NB4 (cell line): ENCODE results near the gene PAPPA2.

Source experiments
- DNase-seq: peaks from one replicate; pipeline ENCODE4 v3.0.0; 2010; ENCODE audit warnings: low read depth
- H3K4me3 ChIP-seq: one replicate; pipeline ENCODE4 v1.5.1; 2011; ENCODE audit warnings: mild to moderate bottlenecking, low read depth, low read length, moderate library complexity
- CTCF ChIP-seq: IDR thresholded peaks from one replicate; pipeline ENCODE4 v1.5.1; 2012; ENCODE audit warnings: low read depth, low read length
- MAX ChIP-seq: IDR thresholded peaks from 2 replicates; pipeline ENCODE4 v1.6.1; 2011; ENCODE audit warnings: low read depth, low read length
- MYC ChIP-seq: IDR thresholded peaks from 2 replicates; pipeline ENCODE4 v1.6.1; 2011; ENCODE audit warnings: low read depth, low read length
- POLR2A ChIP-seq: IDR thresholded peaks from 2 replicates; pipeline ENCODE4 v1.6.1; 2011; ENCODE audit warnings: mild to moderate bottlenecking; ENCODE audit not compliant: insufficient read length; ENCODE audit errors: extremely low read depth

The PAPPA2 gene

DNA sequence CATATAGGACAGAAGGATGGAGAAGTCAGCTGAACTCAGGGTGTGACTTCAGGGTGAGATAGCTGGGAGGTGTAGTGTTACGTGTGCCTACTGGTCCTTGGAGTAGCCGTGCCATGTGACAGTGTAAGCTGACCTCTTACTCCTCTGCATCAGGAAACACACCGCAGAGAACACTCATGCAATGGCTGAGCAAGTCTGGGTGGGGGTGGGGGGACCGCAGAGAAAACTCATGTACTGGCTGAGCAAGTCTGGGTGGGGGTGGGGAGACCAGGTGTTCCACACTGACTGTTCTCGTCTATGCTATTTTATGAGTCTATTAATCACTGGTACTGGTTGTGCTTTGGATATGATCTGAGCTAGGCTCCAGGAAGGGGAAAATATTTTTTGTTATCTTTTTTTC lies 233.1 kb downstream of the PAPPA2 start:
- no peak for DNase-seq
- TF ChIP-seq POLR2A, result no peak
- TF ChIP-seq CTCF, result no peak
- no peak for TF ChIP-seq MAX
- no peak for TF ChIP-seq MYC
- no peak overlapping the region for H3K4me3 ChIP-seq

DNA sequence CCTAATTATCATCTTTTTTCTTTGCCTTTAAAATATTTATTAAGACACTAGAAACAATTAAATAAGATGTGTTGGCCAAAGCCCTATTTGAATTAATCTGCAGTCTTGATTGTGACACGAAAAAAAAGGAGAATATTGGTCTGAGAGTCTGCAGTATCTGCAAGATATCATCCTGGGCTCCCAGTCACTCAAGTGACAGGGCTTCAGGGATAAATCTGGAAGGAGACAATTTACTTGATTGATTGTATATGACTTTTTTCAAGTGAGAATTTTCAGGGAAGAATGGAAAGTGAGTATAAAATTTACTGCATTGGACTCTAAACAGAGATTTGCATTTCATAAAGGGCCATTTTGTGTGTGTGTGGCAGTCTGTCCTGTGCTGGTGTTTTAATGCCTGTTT lies 233.7 kb downstream of the PAPPA2 start:
- H3K4me3 ChIP-seq, result no peak overlapping the region
- no peak for DNase-seq
- TF ChIP-seq MAX, result no peak
- no peak for TF ChIP-seq POLR2A
- TF ChIP-seq CTCF, result no peak
- no peak for TF ChIP-seq MYC

GRCh38 chr1:176699821-176700220 lies 236.8 kb downstream of the PAPPA2 start:
- TF ChIP-seq CTCF (no peak), POLR2A (no peak), MAX (no peak), MYC (no peak)
- no peak for DNase-seq
- no peak overlapping the region for H3K4me3 ChIP-seq

GRCh38 chr1:176701151-176701866 lies 238.3 kb downstream of the PAPPA2 start:
- no peak overlapping the region for H3K4me3 ChIP-seq
- no peak for DNase-seq
- TF ChIP-seq MAX, result no peak
- no peak for TF ChIP-seq POLR2A
- no peak for TF ChIP-seq CTCF
- TF ChIP-seq MYC, result no peak

DNA sequence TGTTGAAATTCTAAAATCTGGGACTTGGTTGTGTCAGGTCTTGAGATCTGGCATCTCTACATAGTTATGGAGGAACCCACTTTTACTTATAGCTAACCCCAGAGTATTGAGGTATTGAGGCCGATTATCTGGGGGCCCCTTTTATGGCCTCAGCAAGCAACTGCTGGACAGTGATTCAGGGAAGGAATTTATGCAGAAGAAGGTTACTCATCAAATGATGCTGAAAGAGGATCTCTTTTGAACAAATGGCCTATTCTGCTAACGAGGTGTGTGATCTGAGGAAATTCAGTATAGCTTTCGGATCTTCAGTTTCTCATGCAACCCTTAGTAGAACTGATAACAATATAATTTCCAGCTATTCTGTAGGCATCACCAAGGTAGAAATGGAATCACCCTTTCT lies 239.9 kb downstream of the PAPPA2 start:
- DNase-seq, result no peak
- TF ChIP-seq MAX (no peak), MYC (no peak), POLR2A (no peak), CTCF (no peak)
- no peak overlapping the region for H3K4me3 ChIP-seq

DNA sequence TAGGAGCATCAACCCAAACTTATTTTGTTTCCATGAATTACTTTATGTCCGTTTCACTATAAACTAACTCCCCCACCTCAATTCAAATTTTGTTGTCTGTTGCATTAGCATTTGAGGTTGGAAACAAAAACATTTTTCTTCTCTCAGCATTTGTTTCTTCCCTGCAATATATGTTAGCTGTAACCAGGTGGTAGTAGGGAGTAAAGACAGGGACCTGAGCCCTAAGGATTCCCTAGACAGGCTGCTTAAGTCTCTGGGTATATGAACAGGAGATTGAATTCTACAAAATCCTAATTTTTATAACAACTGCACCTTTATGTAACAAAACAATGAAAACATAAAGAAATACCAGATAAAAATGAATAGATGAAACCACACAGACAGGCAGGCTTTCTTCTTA lies 242.6 kb downstream of the PAPPA2 start:
- no peak overlapping the region for H3K4me3 ChIP-seq
- no peak for DNase-seq
- TF ChIP-seq CTCF (no peak), POLR2A (no peak), MYC (no peak), MAX (no peak)
